ENCODE measurements around the gene TMEM101.
"Not testable (repeated sequence)": the region's sequence is repeated elsewhere in the genome, so short reads cannot be mapped to it uniquely, and the experiment has no call there.

The TMEM101 gene

DNA sequence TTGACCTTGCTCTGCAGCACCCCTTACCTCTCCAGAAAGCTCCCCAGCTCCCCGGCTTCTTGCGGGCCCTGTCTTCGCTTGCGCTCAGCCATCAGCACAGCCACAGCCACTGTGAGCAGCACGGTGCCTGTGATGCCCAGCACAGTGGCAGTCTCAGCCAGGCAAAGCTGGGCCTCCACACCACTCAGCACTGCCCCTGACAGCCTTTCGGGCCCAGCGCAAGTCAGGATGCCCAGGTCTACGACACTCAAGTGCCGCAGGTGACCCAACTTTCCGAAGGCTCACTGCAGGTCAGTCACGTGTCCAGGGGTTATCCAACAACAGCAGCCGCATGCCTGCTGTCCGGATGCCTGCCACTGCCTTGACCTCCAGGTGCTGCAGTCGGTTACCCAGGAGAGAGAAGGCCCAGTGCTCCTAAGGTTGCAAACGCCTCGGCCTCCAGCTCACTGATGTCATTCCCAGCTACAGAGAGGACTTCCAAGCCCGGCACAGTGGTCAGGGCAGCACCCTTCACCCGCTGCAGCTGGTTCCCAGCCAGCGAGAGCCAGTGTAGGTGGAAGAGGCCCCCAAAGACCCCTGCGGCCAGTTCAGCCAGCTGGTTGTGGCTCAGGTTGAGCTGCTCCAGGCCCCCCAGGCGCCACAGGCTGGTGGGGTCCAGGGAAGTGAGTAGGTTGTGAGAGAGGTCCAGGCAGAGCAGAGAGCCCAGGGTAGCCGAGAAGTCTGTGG lies 8.9 kb upstream of the TMEM101 start:
- DNase-seq = no peak

DNA sequence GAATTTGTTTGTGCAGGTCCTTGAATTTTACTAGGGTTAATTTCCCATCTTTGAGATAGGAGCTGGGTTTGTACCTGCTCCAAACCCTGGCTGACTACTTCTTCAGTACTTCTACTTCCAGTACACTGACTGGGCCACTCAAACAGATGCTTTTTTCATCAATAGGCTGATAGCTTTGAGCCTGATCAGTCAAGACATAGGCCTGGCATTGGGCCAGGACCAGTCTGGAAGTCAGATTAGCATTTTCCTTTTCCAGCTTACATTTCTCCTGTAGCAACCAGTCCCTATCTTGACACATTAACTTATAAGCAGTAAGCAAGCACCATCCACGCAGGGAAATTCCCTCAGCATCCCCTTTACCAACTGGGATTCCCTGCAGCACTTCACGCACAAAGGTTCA lies 7.5 kb upstream of the TMEM101 start:
- no peak for DNase-seq

DNA sequence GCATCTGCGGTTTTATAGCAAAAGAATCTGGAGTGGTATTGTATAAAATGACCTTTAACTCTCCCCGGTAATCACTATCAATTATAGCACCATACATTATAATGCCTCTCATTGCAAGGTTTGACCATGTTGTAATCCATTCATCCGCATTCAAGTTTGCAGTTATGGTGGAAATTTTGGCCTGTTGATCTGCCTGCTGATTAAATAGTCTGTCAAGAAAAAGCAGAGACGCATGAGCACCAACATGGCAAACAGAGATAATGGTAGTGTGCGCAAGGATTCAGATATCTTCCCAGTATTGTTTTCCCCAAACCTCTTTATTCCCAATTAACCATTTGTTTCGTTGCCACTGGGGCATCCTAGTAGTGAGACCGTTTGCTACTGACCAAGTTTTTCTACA lies 6.5 kb upstream of the TMEM101 start:
- DNase-seq = not testable (repeated sequence)

DNA sequence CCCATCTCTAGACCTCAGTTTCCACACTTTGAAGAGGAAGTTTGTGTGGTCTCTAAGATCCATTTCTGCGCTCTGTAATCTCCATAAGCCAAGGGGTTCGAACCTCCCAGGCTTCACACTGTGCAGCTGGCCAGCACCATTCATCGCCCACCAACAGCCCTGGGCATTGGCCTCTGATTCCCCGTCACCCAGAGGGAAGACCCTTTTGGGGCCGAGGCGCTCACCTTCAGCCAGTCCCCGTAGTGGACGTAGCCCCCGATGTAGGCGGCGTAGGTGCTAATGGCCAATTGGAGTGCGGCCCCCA lies 678 bp downstream of the TMEM101 start:
- no peak for DNase-seq

DNA sequence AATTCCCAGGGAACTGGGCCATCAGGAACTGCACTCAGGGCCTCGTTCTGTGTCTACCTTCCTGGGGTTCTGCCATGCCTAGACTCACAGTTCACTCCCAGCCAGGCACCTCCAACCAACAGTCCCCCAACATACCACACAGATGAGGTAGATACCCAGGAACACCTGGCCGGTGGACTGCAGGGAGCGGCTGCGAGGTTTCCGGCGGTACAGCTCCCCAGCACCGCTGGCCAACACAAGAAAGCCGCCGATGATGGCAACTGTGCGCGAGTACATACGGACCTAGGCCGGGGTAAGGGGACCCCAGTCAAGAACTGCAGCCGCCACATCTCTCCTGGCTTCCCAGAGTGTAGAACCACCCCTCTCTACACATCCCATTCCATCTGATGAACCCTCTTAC lies 1.9 kb downstream of the TMEM101 start:
- no peak for DNase-seq

DNA sequence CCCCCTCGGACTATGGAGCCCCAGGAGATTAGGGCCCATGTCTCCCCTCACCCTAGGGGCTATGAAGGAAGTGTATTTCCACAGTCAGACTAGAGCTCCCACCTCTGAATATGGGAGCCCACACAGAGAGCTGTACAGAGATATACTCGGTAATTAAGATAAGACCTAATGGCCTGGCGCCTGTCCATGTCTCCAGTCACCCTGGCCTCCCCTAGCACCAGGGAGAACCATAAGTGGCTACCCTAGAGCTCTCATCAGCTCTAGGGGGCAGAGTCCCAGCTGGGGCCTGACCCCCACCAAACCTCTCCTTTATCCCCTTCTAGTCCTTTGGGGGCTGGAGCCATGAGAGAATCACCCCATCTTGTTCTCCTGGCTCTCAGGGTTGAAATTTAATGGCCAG lies 2.4 kb downstream of the TMEM101 start:
- no peak for DNase-seq

DNA sequence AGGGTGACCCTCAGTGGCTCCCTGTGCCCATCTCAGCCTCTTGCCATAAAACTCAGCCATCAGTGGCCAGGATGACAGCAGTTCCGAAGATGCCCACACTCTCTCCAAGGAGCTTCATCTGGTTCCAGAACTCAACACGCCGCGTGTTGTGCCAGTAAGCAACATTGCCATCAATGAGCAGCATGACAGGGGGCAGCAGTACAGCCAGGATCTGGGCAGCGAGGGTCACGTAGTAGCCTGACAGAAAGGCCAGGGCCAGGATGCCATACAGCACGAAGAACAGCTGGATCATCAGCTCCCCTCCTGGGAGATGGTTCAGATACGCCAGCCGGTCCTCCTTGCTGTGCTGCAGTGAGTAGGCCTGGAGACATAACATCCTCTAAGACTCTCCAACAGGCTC lies 2.9 kb downstream of the TMEM101 start:
- no peak for DNase-seq

DNA sequence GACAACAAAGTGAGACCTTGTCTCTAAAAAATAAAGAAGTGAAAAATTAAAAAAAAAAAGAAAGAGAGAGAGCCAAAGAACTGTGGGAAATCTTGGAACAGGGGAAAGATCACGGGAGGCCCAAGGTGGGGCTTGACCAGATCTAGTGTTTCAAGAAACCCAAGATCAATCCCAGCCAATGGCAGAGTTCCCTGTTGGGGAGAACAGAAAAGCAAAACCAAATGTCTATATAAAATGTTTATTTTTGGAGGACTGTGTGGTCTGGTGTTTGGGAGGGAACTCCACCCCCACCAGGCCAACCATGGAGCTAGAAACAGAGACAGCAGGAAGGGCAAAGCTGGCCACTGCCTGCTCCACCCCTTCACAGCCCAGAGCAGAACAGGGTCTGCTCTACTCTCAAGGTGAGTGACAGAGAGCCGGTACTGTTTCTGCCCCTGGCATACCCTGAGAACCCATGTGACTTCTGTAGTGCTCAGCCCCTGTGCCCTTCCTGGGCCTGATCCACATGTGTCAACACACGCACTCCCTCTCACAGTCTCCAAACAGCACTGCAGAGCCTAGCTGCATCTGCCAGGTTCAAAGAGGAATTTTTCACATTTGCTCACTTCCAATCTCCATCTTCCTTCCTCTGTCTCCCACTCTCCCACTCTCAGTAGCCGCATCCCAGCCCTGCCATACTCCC lies 3.7 kb downstream of the TMEM101 start:
- no peak for DNase-seq

DNA sequence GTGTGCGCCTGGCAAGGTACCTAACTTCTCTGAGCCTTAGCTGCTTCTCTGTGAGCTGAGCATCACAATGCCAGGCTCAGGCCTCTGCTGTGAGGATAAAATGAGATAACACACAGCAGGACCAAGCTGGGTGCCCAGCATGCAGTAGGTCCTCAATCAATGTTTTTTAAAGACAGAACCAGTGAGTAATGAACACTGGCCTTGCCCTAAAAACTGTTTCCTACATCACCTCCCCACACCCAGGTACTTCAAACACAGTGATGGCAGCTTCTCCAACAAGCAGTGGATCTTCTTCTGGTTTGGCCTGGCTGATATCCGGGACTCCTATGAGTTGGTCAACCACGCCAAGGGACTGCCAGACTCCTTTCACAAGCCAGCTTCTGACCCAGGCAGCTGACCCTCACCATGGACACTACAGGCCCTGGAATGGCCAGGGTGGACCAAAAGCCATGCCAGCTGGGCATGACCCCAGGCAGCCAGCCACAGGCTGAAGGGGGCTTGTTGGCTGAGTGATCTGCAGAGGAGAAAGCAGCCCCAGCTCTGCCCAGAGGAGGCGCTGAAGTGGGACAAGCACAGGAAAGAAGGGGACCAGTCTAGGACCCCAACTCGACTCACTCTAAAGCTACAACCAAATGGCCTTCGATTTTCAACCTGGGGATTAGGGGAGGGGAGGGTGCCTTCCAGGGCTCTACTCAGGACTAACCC lies 6.4 kb downstream of the TMEM101 start:
- no peak for DNase-seq

DNA sequence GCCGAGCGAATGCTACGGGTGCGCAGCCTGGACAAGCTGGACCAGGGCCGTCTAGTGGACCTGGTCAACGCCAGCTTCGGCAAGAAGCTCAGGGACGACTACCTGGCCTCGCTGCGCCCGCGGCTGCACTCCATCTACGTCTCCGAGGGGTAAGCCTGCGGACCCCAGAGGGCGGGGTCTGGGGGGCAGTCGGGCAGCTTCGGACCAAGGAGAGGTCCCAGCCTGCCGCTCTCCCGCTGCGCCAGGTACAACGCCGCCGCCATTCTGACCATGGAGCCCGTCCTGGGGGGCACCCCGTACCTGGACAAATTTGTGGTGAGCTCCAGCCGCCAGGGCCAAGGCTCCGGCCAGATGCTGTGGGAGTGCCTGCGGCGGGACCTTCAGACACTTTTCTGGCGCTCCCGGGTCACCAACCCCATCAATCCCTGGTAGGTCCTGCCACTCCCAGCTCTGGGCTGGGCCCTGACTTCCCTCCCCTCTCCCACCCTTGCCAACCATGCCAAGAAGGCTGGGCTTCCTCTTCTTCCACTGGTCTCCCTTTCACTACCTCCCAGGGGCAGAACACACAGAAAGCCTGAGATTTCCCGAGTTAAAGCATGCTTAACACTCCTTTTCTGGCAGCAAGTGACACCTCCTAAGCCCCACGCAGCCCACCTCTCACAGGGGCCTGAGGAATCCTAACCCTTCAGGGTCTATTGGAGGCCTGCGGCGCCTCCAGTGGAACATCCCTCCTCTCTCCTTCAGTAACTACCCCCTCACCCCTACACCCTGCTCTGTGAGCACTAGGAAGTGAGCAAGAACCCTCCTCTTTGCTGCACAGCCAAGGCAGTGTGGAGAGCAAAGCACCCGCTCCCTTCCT lies 7.2 kb downstream of the TMEM101 start:
- DNase-seq = no peak

DNA sequence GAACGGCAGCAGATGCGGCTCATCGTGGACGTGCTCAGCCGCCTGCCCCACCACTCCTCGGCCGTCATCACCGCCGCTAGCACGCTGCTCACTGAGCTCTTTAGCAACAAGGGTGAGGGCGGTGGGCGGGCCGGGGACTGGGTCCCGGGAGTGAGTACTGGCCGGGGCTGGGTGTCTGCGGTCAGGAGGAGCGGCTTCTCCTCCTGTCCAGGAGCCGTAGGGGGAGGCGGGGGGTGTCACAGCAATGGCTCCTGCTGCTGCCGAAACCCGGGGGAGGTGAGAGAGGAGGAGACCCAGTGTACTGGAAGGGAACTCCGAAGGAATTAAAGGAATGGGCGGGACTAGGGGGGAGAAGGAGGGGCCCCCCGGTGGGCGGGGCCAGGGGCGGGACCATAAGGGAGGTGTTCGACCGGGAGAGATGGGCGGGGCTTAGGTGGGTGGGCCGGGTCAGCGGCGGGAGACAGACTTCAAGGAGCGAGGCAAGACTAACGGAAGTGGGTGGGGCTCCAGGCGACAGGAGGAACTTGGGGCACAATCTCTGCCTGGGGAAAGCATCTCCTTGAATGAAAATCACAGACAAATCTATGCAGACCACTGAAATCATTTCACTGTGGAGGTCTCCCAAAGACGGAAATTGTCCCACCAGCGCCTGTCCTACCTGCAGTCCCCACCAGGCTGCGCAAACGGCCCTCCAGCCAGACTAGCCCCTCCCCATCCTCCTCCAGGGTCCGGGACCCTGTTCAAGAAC lies 8.0 kb downstream of the TMEM101 start:
- peak; percentile 98 to 99 for DNase-seq

DNA sequence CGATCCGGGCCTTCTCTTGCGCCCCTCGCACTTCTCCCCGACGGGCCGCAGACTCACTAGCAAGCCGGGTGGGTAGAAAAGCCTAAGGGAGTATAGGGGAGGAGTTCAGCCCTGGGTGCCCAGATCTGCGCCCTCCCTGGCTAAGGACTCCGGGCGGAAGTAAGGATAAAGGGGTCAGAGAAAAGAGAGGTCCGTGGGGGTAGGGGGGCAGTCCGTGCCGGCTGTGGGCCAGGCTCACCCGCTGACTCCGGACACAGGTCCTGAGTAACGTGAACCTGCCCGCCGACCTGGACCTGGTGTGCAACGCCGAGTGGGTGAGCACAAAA lies 8.5 kb downstream of the TMEM101 start:
- DNase-seq = no peak

DNA sequence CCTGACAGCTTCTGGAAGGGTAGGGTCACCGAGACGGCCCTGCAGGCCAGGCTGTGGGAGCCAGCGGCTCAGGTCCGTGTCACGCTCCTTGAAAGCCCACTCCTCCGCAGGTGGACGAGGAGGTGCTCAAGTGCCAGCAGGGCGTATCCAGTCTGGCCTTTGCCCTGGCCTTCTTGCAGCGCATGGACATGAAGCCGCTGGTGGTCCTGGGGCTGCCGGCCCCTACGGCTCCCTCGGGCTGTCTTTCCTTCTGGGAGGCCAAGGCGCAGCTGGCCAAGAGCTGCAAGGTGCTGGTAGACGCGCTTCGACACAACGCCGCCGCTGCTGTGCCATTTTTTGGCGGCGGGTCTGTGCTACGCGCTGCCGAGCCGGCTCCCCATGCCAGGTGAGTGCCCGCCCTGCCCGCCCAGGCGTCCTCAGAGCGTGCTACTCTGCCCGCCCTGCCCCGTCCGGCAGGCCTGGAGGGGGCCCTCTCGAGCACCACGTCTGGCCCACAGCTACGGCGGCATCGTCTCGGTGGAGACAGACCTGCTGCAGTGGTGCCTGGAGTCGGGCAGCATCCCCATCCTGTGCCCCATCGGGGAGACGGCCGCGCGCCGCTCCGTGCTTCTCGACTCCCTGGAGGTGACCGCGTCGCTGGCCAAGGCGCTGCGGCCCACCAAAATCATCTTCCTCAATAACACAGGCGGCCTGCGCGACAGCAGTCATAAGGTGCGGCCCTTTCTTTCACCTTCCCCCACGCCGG lies 9.1 kb downstream of the TMEM101 start:
- DNase-seq = peak; percentile 17 to 26

DNA sequence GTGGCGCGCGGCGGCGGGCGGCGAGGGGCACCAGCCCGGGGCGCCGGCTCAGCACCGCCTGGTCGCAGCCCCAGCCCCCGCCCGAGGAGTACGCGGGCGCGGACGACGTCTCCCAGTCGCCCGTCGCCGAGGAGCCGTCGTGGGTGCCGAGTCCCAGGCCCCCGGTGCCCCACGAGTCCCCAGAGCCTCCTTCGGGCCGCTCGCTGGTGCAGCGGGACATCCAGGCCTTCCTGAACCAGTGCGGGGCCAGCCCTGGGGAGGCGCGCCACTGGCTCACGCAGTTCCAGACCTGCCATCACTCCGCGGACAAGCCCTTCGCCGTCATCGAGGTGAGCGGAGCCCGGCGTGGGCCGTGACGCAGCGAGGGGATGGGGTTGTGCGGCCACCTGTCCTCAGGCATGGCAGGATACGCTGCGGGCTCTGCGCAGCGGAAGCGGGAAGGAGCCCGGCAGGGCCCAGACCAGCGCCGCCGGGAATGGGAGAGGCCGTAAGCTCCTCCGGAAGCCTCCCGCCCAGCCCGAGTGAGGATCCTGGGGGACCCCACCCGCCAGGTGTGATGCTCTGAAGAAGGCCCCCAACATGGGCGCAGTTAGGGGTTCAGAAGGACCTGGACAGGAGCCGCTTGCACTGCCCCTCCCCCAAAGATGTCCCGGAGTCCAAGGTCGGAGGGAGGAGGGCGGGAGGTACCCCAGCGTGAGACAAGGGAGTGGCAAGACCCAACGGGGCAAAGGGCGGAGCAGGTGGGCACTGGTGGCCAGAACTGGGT lies 9.8 kb downstream of the TMEM101 start:
- peak; percentile 12 to 20 for DNase-seq

DNA sequence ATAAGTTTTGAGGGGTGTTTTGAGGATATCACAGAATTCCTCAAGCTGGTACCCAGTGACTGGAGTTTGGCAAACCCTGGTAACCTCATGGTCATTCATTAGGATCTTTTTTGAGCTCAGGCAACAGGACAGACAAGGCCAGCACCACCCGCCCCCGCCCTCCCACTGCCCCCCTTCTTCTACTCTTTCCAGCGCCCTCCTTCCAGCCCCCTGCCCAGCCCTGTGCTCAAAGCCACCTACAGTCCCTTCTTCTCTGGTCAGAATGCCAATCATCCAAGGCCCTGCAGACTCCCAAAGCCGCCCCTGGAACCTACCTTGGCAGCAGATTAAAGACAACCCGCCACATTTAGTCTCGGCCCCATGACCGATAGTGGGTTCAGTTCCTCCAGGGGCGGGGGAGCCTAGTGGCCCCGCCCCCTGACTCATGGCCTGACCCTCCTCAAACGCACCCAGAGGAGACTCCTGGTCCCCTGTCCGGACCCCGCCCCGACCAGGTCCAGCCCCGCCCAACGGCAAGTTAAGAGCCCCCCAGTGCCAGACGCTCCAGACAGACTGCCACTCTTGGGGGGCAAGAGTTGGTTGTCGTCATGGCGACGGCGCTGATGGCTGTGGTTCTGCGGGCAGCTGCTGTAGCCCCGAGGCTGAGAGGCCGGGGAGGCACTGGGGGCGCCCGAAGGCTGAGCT lies 10.5 kb downstream of the TMEM101 start, which contains the start of gene NAGS:
NAGS (plus strand) TSS at position 546 of the 684 bp plus-strand sequence; CDS start at position 588, 42 bp downstream.
- DNase-seq = no peak

DNA sequence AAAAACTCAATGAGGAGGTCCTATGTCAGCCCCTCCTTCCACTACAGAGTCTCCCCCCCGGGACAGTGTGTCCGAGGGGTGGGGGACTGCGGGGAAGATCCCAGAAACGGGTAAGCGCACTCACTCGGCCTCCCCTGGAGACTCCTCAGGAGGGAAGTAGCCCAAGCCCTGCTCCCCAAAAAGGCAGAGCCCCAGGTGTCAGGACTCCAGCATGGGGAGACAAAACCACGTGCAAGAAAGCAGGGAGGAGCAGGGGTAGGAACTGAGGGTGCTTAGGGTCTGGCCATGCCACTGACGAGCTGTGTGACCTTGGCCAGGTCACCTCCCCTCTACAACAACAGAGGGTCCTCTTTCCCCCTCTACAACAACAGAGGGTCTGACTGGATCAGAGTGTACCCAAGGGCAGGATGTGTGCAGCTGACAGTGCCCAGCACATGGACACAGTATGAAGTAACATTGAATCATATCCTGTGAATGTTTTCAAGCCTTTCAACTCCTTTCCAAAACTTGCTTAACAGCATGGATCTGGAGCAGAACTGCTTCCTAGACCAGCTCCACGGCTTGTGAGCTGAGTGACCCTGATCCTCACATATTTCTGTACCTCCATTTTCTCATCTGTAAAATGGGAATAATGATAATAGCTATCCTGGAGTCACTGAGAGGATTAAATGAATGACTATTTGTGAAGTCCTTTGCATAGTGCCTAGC lies 12.5 kb downstream of the TMEM101 start:
- DNase-seq = no peak

DNA sequence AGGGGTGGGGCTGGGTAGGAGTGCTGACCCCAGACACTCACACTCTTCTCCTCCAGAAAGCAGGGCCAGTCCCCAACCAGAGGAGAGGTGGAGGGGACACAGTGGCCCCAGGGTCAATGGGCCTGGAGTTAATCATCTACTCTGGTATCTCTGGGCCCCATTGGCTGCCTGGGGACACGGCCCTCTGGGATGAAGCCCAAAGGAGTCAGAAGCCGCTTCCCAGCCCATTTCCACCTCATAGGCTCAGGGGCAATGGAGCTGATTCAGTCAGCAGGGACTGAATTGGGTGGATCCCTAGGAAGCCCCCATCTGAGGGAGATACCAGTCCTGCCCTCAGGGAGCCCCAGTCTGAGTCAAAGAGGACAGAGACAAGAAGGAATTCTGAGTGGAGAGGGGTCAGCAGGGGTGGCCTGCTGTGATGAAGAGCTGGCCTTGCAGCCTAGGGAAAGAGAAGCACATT lies 13.3 kb downstream of the TMEM101 start:
- no peak for DNase-seq

DNA sequence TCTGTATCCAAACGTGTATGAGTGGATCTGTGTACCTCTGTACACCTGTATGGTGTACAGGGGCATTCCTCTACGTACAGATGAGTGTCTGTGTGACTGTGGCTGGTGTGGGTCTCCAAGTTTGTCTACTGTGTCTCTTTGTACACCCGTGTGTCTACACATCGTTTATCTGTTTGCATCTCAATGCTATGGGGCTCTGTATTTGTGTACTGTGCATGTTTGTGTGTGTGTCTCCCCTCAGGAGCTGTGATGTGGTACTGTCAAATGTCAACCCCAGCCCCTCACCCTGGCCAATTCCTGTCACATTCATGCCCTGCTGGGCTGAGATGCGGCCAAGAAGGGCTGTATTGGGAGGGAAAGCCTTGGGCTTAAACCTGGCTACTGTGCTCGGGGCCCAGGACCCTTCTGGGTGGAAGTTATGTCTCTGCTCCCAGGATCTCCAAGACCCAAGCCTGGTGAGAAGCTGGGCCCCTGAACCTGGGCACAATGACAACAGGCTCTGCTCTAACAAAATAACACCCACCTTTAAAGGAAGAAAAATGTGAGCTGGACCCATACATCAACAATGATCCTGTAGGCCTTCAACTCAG lies 13.8 kb downstream of the TMEM101 start:
- DNase-seq = no peak
